ENCODE results near the gene HIC1. TPM values are rescaled to one million over a fixed set of nuclear protein-coding genes. Genes with fewer than 3 reads are reported as not detected.

The HIC1 gene
- polyA plus RNA-seq, 1 donor (not counting 4 experiments of a cell fraction or from before 2014, with no cell fraction given) = 0.64 TPM

GRCh38 chr17:2071455-2072281 is 16.8 kb downstream of the HIC1 start:
- Histone ChIP-seq H3K27me3 (ENCODE audit: control insufficient read depth, extremely low read depth, insufficient read depth, low read length) (no peaks in the 10 kb centered on the region), H3K9ac (ENCODE audit: control insufficient read depth, extremely low read depth, insufficient read depth, low read length) (no peak overlapping the region), H4K20me1 (ENCODE audit: control insufficient read depth, extremely low read depth, insufficient read depth, low read length) (no peaks in the 10 kb centered on the region), H3K27ac (ENCODE audit: control insufficient read depth, insufficient read depth, low read length) (no peak overlapping the region), H3K4me2 (ENCODE audit: control insufficient read depth, extremely low read depth, insufficient read depth, low read depth, low read length) (no peak overlapping the region), H3K36me3 (ENCODE audit: control insufficient read depth in 2 of 2, extremely low read depth in 1 of 2, insufficient read depth in 2 of 2, low read length in 2 of 2) (peaks cover 15 to 18% of the 10 kb centered on the region in 2 experiments), H3K9me3 (ENCODE audit: control insufficient read depth, low read depth, low read length) (no peaks in the 10 kb centered on the region), H3K9me1 (ENCODE audit: control insufficient read depth, extremely low read depth, insufficient read depth, low read length) (peaks cover 5% of the 10 kb centered on the region), H2AFZ (ENCODE audit: control insufficient read depth, low read length) (no peak overlapping the region), H3K4me3 (ENCODE audit: control insufficient read depth in 2 of 3, extremely low read depth in 1 of 3, insufficient read depth in 2 of 3, low read depth in 1 of 3, low read length in 3 of 3) (no peak overlapping the region), H3K79me2 (ENCODE audit: control insufficient read depth, insufficient read depth, low read length) (no peaks in the 10 kb centered on the region), H3K4me1 (ENCODE audit: control insufficient read depth, extremely low read depth, insufficient read depth, low read length) (peaks cover 16% of the 10 kb centered on the region)
- DNase-seq (ENCODE audit: low read depth, low spot score) (no peak), FAIRE-seq (no peak)
- dilution Hi-C loops (cut with MboI; ENCODE audit: extremely low pct_ligation_motif_present, low sequenced_read_pairs) = no loop called here
- no peak for TF ChIP-seq CTCF (optimal IDR thresholded peaks at IDR 0.05 in 1 of 3, IDR thresholded peaks at IDR 0.05 in 1 of 3, conservative IDR thresholded peaks at IDR 0.05 in 1 of 3; ENCODE audit: extremely low read depth in 1 of 3, insufficient read depth in 2 of 3, low read length in 3 of 3)
- TF ChIP-seq EZH2 (IDR thresholded peaks at IDR 0.05; ENCODE audit: low read length) = no peak

- no peaks in the 10 kb centered on the region for H3K9me3 ChIP-seq (ENCODE audit: control insufficient read depth, low read depth, low read length)
- H3K9me1 ChIP-seq (ENCODE audit: control insufficient read depth, extremely low read depth, insufficient read depth, low read length) = peaks cover 5% of the 10 kb centered on the region
- no peak for TF ChIP-seq CTCF (optimal IDR thresholded peaks at IDR 0.05 in 1 of 3, IDR thresholded peaks at IDR 0.05 in 1 of 3, conservative IDR thresholded peaks at IDR 0.05 in 1 of 3; ENCODE audit: extremely low read depth in 1 of 3, insufficient read depth in 2 of 3, low read length in 3 of 3)
- no peak for TF ChIP-seq EZH2 (IDR thresholded peaks at IDR 0.05; ENCODE audit: low read length)
- FAIRE-seq (no peak), DNase-seq (ENCODE audit: low read depth, low spot score) (no peak)
- no peak overlapping the region for H3K4me2 ChIP-seq (ENCODE audit: control insufficient read depth, extremely low read depth, insufficient read depth, low read depth, low read length)
- dilution Hi-C loops (cut with MboI; ENCODE audit: extremely low pct_ligation_motif_present, low sequenced_read_pairs) = no loop called here
- H2AFZ ChIP-seq (ENCODE audit: control insufficient read depth, low read length) = no peak overlapping the region
- no peak overlapping the region for H3K4me3 ChIP-seq (ENCODE audit: control insufficient read depth in 2 of 3, extremely low read depth in 1 of 3, insufficient read depth in 2 of 3, low read depth in 1 of 3, low read length in 3 of 3)
- no peaks in the 10 kb centered on the region for H3K27me3 ChIP-seq (ENCODE audit: control insufficient read depth, extremely low read depth, insufficient read depth, low read length)
- H4K20me1 ChIP-seq (ENCODE audit: control insufficient read depth, extremely low read depth, insufficient read depth, low read length) = no peaks in the 10 kb centered on the region
- peaks cover 8 to 15% of the 10 kb centered on the region in 2 experiments for H3K36me3 ChIP-seq (ENCODE audit: control insufficient read depth in 2 of 2, extremely low read depth in 1 of 2, insufficient read depth in 2 of 2, low read length in 2 of 2)
- H3K27ac ChIP-seq (ENCODE audit: control insufficient read depth, insufficient read depth, low read length) = no peak overlapping the region
- H3K9ac ChIP-seq (ENCODE audit: control insufficient read depth, extremely low read depth, insufficient read depth, low read length) = no peak overlapping the region
- no peaks in the 10 kb centered on the region for H3K79me2 ChIP-seq (ENCODE audit: control insufficient read depth, insufficient read depth, low read length)
- H3K4me1 ChIP-seq (ENCODE audit: control insufficient read depth, extremely low read depth, insufficient read depth, low read length) = peaks cover 13% of the 10 kb centered on the region
Observed at GRCh38 chr17:2074919-2075318, 20.0 kb downstream of the HIC1 start.
